ENCODE measurements around the gene ATP11A. TPM values are rescaled to one million over a fixed set of nuclear protein-coding genes. Genes with fewer than 3 reads are reported as not detected.

ATP11A gene
- total RNA-seq, 2 donors from 2014 or later: 122 to 140 TPM

- H3K4me1 Mint-ChIP-seq: no peaks in the 10 kb centered on the region
- H3K4me1 ChIP-seq (ENCODE audit: control insufficient read depth, insufficient read depth, low read length): no peaks in the 10 kb centered on the region
- peak; percentile 18 for DNase-seq
- no peak overlapping the region for H3K4me3 ChIP-seq (ENCODE audit: low read length)
- WGBS, 2 experiments (ENCODE audit: insufficient coverage in 1 of 2, insufficient read length in 1 of 2): 78 to 86% methylated on average over 11 to 15 of the region's 15 CpGs
- H3K36me3 ChIP-seq (ENCODE audit: control insufficient read depth, insufficient read depth, low read length): peaks cover 79% of the 10 kb centered on the region
- H3K9me3 Mint-ChIP-seq: peaks cover 22% of the 10 kb centered on the region
- H3K27me3 ChIP-seq (ENCODE audit: control insufficient read depth, insufficient read depth, low read length, poor library complexity, severe bottlenecking): no peaks in the 10 kb centered on the region
- H3K27ac ChIP-seq (ENCODE audit: low read depth, low read length): no peak overlapping the region
- peaks cover 74% of the 10 kb centered on the region for H3K36me3 Mint-ChIP-seq (ENCODE audit: low read depth)
- H3K27ac Mint-ChIP-seq: no peak overlapping the region
- no peak for TF ChIP-seq CTCF (conservative IDR thresholded peaks at IDR 0.05)
- no peak overlapping the region for H3K9ac ChIP-seq (ENCODE audit: extremely low read depth, low read length, poor library complexity, severe bottlenecking)
- H3K9me3 ChIP-seq (ENCODE audit: control insufficient read depth, low read length): peaks cover 27% of the 10 kb centered on the region
- no peaks in the 10 kb centered on the region for H3K27me3 Mint-ChIP-seq (ENCODE audit: insufficient read depth)
- no peak overlapping the region for H3K4me3 Mint-ChIP-seq
Measured at GRCh38 chr13:112876305-112877000, 186.6 kb downstream of the ATP11A start.

GRCh38 chr13:112877066-112877465, 187.2 kb downstream of the ATP11A start:
- H3K4me3 ChIP-seq (ENCODE audit: low read length): no peak overlapping the region
- peak; percentile 25 for DNase-seq
- no peak overlapping the region for H3K4me3 Mint-ChIP-seq
- peaks cover 16% of the 10 kb centered on the region for H3K9me3 Mint-ChIP-seq
- peaks cover 21% of the 10 kb centered on the region for H3K9me3 ChIP-seq (ENCODE audit: control insufficient read depth, low read length)
- H3K4me1 Mint-ChIP-seq: no peaks in the 10 kb centered on the region
- no peak for TF ChIP-seq CTCF (conservative IDR thresholded peaks at IDR 0.05)
- peaks cover 79% of the 10 kb centered on the region for H3K36me3 ChIP-seq (ENCODE audit: control insufficient read depth, insufficient read depth, low read length)
- H3K9ac ChIP-seq (ENCODE audit: extremely low read depth, low read length, poor library complexity, severe bottlenecking): no peak overlapping the region
- H3K27ac Mint-ChIP-seq: no peak overlapping the region
- peaks cover 68% of the 10 kb centered on the region for H3K36me3 Mint-ChIP-seq (ENCODE audit: low read depth)
- 88 to 89% methylated on average over 10 to 12 of the region's 12 CpGs for WGBS, 2 experiments (ENCODE audit: insufficient coverage in 1 of 2, insufficient read length in 1 of 2)
- H3K27ac ChIP-seq (ENCODE audit: low read depth, low read length): no peak overlapping the region
- no peaks in the 10 kb centered on the region for H3K27me3 Mint-ChIP-seq (ENCODE audit: insufficient read depth)
- no peaks in the 10 kb centered on the region for H3K4me1 ChIP-seq (ENCODE audit: control insufficient read depth, insufficient read depth, low read length)
- no peaks in the 10 kb centered on the region for H3K27me3 ChIP-seq (ENCODE audit: control insufficient read depth, insufficient read depth, low read length, poor library complexity, severe bottlenecking)

- Mint-ChIP-seq H3K4me3 (no peak overlapping the region), H3K27ac (no peak overlapping the region), H3K36me3 (ENCODE audit: low read depth) (peaks cover 64% of the 10 kb centered on the region), H3K9me3 (peaks cover 12% of the 10 kb centered on the region), H3K27me3 (ENCODE audit: insufficient read depth) (no peaks in the 10 kb centered on the region), H3K4me1 (no peaks in the 10 kb centered on the region)
- Histone ChIP-seq H3K27ac (ENCODE audit: low read depth, low read length) (no peak overlapping the region), H3K9me3 (ENCODE audit: control insufficient read depth, low read length) (peaks cover 16% of the 10 kb centered on the region), H3K4me3 (ENCODE audit: low read length) (no peak overlapping the region), H3K4me1 (ENCODE audit: control insufficient read depth, insufficient read depth, low read length) (no peaks in the 10 kb centered on the region), H3K36me3 (ENCODE audit: control insufficient read depth, insufficient read depth, low read length) (peaks cover 77% of the 10 kb centered on the region), H3K9ac (ENCODE audit: extremely low read depth, low read length, poor library complexity, severe bottlenecking) (no peak overlapping the region), H3K27me3 (ENCODE audit: control insufficient read depth, insufficient read depth, low read length, poor library complexity, severe bottlenecking) (no peaks in the 10 kb centered on the region)
- 88% methylated on average over 3 to 11 of the region's 11 CpGs for WGBS, 2 experiments (ENCODE audit: insufficient coverage in 1 of 2, insufficient read length in 1 of 2)
- TF ChIP-seq CTCF (conservative IDR thresholded peaks at IDR 0.05): no peak
- DNase-seq: peak; percentile 30
Measured at GRCh38 chr13:112877539-112877938, 187.7 kb downstream of the ATP11A start.

Data from endodermal cell (in vitro differentiated cells).